HEK293 (cell line): ENCODE results near the gene AP1B1.

Experiments
- REST ChIP-seq: fragments of 450-650 bp; formaldehyde crosslinking; IDR thresholded peaks from 2 replicates; pipeline ENCODE4 v1.5.1; 2016; ENCODE audit warnings: missing biosample characterization, missing genetic modification characterization
- SP2 ChIP-seq: fragments of 450-650 bp; formaldehyde crosslinking; IDR thresholded peaks from 2 replicates; pipeline ENCODE4 v1.5.1; 2016; ENCODE audit warnings: missing biosample characterization, missing genetic modification characterization
- ZNF302 ChIP-seq: fragments of 450-650 bp; formaldehyde crosslinking; IDR thresholded peaks from 2 replicates; pipeline ENCODE4 v1.5.1; 2016; ENCODE audit warnings: missing biosample characterization, missing genetic modification characterization, low read depth
- ZNF473 ChIP-seq: fragments of 450-650 bp; formaldehyde crosslinking; IDR thresholded peaks from 2 replicates; pipeline ENCODE4 v1.5.1; 2017; ENCODE audit warnings: missing biosample characterization, missing genetic modification characterization
- ZNF501 ChIP-seq: fragments of 450-650 bp; formaldehyde crosslinking; IDR thresholded peaks from 2 replicates; pipeline ENCODE4 v1.5.1; 2016; ENCODE audit warnings: missing biosample characterization, missing genetic modification characterization
- ZNF529 ChIP-seq: fragments of 450-650 bp; formaldehyde crosslinking; IDR thresholded peaks from 2 replicates; pipeline ENCODE4 v1.5.1; 2017; ENCODE audit warnings: missing genetic modification characterization, missing biosample characterization; ENCODE audit not compliant: insufficient replicate concordance
- TF ChIP-seq, protein P1 (sequence below): fragments of 450-650 bp; formaldehyde crosslinking; IDR thresholded peaks from 2 replicates; pipeline ENCODE4 v1.5.1; 2016; ENCODE audit warnings: missing biosample characterization, missing genetic modification characterization

- TF ChIP-seq, protein P1, sequence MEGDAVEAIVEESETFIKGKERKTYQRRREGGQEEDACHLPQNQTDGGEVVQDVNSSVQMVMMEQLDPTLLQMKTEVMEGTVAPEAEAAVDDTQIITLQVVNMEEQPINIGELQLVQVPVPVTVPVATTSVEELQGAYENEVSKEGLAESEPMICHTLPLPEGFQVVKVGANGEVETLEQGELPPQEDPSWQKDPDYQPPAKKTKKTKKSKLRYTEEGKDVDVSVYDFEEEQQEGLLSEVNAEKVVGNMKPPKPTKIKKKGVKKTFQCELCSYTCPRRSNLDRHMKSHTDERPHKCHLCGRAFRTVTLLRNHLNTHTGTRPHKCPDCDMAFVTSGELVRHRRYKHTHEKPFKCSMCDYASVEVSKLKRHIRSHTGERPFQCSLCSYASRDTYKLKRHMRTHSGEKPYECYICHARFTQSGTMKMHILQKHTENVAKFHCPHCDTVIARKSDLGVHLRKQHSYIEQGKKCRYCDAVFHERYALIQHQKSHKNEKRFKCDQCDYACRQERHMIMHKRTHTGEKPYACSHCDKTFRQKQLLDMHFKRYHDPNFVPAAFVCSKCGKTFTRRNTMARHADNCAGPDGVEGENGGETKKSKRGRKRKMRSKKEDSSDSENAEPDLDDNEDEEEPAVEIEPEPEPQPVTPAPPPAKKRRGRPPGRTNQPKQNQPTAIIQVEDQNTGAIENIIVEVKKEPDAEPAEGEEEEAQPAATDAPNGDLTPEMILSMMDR (tag by site-specific recombination), result no peak
- TF ChIP-seq SP2 (tag by site-specific recombination) (no peak), ZNF529 (tag by site-specific recombination) (no peak), ZNF302 (tag by site-specific recombination) (no peak), REST (tag by site-specific recombination) (no peak), ZNF501 (tag by site-specific recombination) (no peak), ZNF473 (tag by site-specific recombination) (no peak)
Observed at GRCh38 chr22:29435236-29436136, 47.1 kb upstream of the AP1B1 start.
